Epithelial cell of proximal tubule (primary cell): ENCODE data around the gene MRPL27. TPM values are rescaled to one million over a fixed set of nuclear protein-coding genes. Genes with fewer than 3 reads are reported as not detected.
"Not testable (repeated sequence)": the region's sequence is repeated elsewhere in the genome, so short reads cannot be mapped to it uniquely, and the experiment has no call there.

Source experiments
- DNase-seq: peaks from one replicate; pipeline ENCODE4 v3.0.0-alpha.2; 2011; ENCODE audit warnings: low read depth
- H3K4me3 ChIP-seq: 2 replicates; pipeline ENCODE4 v1.5.1; 2011; ENCODE audit warnings: low read depth, mild to moderate bottlenecking, low read length
- total RNA-seq: library from RNA; depleted of rRNA; stranded (reverse); fragments of >200 nt; gene quantifications from 2 replicates; pipeline ENCODE4 v1.2.3, GENCODE V29; 2015
- TF ChIP-seq, protein P1 (sequence below): conservative IDR thresholded peaks from 2 replicates; pipeline ENCODE4 v1.5.1; 2012; ENCODE audit warnings: low read depth, mild to moderate bottlenecking, low read length

Gene MRPL27
- total RNA-seq, 1 donor from 2014 or later = 100 TPM

DNA sequence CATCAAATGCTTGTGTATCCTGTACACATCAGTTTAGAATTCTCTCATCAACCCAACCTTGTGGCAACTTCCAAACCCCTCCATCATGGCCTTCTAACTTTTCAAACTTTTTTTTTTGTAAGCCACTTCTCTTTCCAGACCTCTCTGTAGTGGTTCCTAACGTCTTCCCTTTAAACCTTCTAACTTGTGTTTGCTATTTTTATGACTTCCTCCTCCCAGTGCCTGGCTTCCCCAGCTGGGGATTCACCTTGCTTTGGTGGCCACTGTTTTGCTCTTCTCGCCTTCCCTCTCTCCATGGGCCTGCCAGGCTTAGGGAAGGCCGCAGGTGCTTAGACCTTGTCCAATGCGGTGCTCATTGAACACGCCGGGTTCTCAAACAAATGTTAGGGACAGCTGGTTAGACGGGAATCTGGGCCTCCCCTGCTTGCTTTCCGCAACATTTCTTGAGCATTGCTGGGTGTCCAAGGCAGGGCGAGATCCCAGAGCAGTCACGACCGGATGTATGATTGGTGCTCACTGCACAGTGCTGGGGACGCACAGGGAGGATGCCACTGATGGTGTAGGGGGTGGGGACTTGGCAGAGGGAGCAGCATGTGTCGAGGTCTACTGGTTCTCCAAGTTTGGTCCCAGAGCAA lies 28.1 kb downstream of the MRPL27 start:
- no peak overlapping the region for H3K4me3 ChIP-seq
- DNase-seq = no peak
- TF ChIP-seq, protein P1, sequence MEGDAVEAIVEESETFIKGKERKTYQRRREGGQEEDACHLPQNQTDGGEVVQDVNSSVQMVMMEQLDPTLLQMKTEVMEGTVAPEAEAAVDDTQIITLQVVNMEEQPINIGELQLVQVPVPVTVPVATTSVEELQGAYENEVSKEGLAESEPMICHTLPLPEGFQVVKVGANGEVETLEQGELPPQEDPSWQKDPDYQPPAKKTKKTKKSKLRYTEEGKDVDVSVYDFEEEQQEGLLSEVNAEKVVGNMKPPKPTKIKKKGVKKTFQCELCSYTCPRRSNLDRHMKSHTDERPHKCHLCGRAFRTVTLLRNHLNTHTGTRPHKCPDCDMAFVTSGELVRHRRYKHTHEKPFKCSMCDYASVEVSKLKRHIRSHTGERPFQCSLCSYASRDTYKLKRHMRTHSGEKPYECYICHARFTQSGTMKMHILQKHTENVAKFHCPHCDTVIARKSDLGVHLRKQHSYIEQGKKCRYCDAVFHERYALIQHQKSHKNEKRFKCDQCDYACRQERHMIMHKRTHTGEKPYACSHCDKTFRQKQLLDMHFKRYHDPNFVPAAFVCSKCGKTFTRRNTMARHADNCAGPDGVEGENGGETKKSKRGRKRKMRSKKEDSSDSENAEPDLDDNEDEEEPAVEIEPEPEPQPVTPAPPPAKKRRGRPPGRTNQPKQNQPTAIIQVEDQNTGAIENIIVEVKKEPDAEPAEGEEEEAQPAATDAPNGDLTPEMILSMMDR = no peak

DNA sequence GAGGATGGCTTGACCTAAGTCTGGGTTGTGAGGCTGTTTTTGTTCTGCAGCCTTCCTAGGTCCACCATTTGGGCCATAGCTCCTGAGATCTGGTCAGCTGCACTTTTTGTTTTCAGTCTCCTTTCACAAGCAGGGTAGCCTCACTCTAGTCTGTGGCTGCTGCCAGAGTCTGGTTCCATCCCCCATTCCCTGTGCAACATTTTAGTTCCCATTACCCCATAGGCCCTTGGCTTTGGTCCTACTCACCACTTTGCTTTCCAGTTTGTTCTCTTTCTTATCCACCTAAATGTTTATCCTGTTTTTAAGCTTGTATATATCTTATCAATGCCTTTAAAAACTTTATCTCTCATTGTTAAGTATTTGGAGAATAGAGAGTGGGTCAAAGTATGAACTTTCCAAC lies 33.6 kb downstream of the MRPL27 start:
- TF ChIP-seq, protein P1 = no peak
- no peak overlapping the region for H3K4me3 ChIP-seq
- no peak for DNase-seq

DNA sequence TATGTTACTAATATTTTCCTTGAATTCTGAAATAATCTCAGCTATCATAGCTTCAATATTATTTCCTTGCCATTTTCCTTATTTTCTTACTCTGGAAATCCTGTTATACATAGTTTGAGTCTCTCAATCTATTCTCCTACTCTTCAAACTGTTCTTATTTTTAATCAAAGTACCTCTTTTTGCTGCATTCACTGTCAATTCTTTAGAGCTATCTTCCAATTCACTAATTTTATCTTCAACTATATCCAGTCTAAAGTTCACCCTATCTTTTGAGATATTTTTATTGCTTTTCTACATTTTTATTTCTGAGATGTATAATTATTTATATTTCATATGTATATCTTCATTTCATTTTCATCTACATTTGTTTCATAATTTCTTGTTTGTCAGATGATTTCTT lies 34.3 kb downstream of the MRPL27 start:
- no peak overlapping the region for H3K4me3 ChIP-seq
- DNase-seq = no peak
- TF ChIP-seq, protein P1 = no peak

DNA sequence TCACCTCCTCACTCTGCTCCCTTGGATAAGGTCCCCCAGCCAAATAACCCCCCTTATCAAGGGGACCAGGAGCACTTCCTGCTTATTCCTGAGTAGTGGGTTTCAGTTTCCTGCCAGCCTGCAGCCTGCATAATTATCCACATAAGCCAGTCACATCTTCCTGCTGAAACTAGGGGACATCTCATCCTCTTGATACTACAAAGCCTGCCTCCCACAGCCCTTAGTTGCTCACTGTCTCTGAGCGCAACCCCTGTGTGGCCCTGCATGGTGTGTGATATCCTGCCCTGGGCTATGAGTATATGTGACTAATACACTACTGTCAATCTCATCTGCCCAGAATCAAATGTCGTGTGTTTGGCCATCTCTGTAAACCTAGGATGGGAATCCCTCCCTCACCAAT lies 35.0 kb downstream of the MRPL27 start:
- no peak overlapping the region for H3K4me3 ChIP-seq
- TF ChIP-seq, protein P1 = no peak
- no peak for DNase-seq

DNA sequence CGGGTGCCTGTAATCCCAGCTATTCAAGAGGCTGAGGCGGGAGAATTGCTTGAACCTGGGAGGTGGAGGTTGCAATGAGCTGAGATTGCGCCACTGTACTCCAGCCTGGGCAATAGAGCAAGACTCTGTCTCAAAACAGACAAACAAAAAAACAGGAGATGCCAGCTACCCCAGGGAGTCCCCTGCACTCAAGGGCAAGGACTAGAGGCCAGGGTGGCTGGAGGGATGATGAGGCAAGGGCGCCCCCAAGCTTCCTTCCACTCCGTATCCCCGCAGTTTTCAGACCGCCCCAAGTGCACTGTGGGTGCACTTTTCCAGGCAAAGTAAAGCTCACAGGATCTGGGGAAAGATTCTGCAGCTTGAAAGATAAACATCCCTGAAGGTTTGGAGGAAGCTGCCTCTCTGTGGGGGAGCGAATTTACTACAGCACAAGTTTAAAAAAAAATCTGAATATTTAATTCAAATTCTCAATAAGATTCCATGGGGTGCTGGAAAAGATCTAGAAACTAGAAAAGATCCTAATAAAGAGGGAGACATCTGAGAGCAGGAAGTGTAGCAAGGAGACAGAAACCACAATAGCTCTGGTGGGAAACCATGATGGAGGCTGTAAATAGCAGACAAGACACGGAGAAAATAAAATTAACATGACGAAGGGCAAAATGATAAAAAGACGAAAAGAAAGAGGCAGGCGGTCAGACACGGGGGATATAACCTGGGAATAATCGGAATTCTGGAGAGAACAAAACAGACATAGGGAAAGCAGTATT lies 39.5 kb downstream of the MRPL27 start:
- DNase-seq, H3K4me3 ChIP-seq: not testable (repeated sequence)
- TF ChIP-seq, protein P1 = peak; percentile 13

DNA sequence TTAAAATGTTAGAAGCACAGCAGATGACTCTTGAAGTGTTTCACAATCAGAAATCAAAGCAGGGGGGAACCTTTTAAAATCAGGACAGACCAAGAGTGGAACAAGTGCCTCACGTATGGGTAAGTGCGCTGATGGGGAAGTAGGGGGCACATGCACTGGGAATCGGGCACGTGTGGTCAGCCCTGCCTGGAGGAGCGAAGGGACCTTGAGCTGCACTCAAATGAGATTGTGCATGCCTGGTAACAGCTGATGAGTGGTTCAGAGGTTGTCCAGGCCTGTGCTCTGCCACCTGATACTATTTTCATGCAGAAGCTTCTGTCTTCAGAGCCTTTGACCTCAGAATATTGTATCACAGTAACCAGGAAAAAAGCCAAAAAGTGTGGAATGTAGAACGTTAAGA lies 40.8 kb downstream of the MRPL27 start:
- TF ChIP-seq, protein P1 = no peak
- no peak for DNase-seq
- H3K4me3 ChIP-seq = no peak overlapping the region
